Gastrocnemius medialis (tissue), 4 donors: Measurements from ENCODE around the gene YWHAB. TPM values are rescaled to one million over a fixed set of nuclear protein-coding genes. Genes with fewer than 3 reads are reported as not detected.

Experiments
- ATAC-seq, 2 donors: fragments of 150-250 bp; one replicate each; pipeline ENCODE4 v1.9.1; 2016
- DNase-seq, 2 donors: peaks; one replicate each; pipeline ENCODE4 v3.0.0-alpha.2; 2019
- H3K27ac ChIP-seq, 4 donors: fragments of 200-600 bp; sonication (generic); 1 replicate in 1 of 4; 2 replicates in 3 of 4; pipeline ENCODE4 v1.5.1; 2016 to 2018; ENCODE audit warnings: mild to moderate bottlenecking in 2 of 4, moderate library complexity in 1 of 4
- H3K27me3 ChIP-seq, 3 donors: fragments of 200-600 bp; sonication (generic) in 2 of 3; 1 replicate in 1 of 3; 2 replicates in 2 of 3; pipeline versions ENCODE4 v1.5.1 to v1.6.0; 2016 to 2019; ENCODE audit warnings: mild to moderate bottlenecking in 1 of 3, moderate library complexity in 1 of 3
- H3K36me3 ChIP-seq, 2 donors: fragments of 200-600 bp; sonication (generic) in 1 of 2; one replicate each; pipeline ENCODE4 v1.5.1; 2017 to 2018
- H3K4me1 ChIP-seq, 2 donors: fragments of 200-600 bp; sonication (generic) in 1 of 2; one replicate each; pipeline ENCODE4 v1.5.1; 2016 to 2017; ENCODE audit warnings: mild to moderate bottlenecking in 2 of 2
- H3K4me3 ChIP-seq, 4 donors: fragments of 200-600 bp; sonication (generic) in 3 of 4; 1 replicate in 1 of 4; 2 replicates in 3 of 4; pipeline ENCODE4 v1.5.1; 2016 to 2019; ENCODE audit warnings: mild to moderate bottlenecking in 2 of 4
- H3K9me3 ChIP-seq, 3 donors: fragments of 200-600 bp; sonication (generic) in 2 of 3; 1 replicate in 1 of 3; 2 replicates in 2 of 3; pipeline ENCODE4 v1.5.1; 2016 to 2019
- POLR2A ChIP-seq, 2 donors: fragments of 450-650 bp; IDR thresholded peaks; one replicate each; pipeline ENCODE4 v1.6.1; 2017; ENCODE audit warnings: antibody characterized with exemption in 2 of 2, mild to moderate bottlenecking in 2 of 2, moderate library complexity in 2 of 2
- in situ Hi-C, 4 donors: fragments of 200-750 bp; cut with MboI; loops; one replicate each; pipeline versions ENCODE4 v1.15.0 to v1.8.0; 2017; ENCODE audit warnings: low sequenced_read_pairs in 4 of 4
- intact Hi-C: fragments of 100-400 bp; cut with DNase I; formaldehyde crosslinking; loops from one replicate; pipeline ENCODE4 v1.15.1; 2023; ENCODE audit warnings: low total_unique reads
- total RNA-seq, 4 donors: library from RNA; depleted of rRNA; stranded (reverse); fragments of >200 nt; gene quantifications; one replicate each; pipeline versions ENCODE4 v1.1.0 to v1.2.3, GENCODE V29; 2016
- TF ChIP-seq, protein P1 (sequence below), 5 experiments: fragments of 450-650 bp in 3 of 5; fragments of 200-600 bp in 2 of 5; sonication (generic) in 2 of 5; IDR thresholded peaks in 4 of 5; conservative IDR thresholded peaks in 1 of 5; 1 replicate in 4 of 5; 2 replicates in 1 of 5; pipeline ENCODE4 v1.5.1; 2016 to 2019; ENCODE audit warnings: antibody characterized with exemption in 5 of 5, mild to moderate bottlenecking in 3 of 5, moderate library complexity in 3 of 5

The YWHAB gene
- total RNA-seq, 4 donors from 2014 or later, result 73.2 to 77.9 (median 75.2) TPM

DNA sequence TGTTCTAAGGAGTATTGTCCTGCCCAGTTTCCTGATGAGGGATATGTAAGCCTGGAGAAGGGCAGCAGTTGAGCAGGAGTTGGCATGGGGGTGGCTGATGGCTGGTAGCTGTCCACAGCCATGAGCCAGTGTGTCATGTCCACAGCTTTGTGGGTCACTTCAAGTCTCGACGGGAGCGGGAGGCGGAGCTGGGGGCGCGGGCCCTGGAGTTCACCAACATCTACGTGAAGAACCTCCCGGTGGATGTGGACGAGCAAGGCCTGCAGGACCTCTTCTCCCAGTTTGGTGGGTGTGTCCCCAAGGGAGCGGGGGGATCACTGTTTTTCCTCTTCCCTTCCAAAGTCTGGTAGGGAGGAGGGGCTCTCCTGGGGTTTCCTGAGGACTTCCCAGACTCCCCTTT lies 33.3 kb downstream of the YWHAB start:
- DNase-seq, result no peak
- TF ChIP-seq, protein P1, sequence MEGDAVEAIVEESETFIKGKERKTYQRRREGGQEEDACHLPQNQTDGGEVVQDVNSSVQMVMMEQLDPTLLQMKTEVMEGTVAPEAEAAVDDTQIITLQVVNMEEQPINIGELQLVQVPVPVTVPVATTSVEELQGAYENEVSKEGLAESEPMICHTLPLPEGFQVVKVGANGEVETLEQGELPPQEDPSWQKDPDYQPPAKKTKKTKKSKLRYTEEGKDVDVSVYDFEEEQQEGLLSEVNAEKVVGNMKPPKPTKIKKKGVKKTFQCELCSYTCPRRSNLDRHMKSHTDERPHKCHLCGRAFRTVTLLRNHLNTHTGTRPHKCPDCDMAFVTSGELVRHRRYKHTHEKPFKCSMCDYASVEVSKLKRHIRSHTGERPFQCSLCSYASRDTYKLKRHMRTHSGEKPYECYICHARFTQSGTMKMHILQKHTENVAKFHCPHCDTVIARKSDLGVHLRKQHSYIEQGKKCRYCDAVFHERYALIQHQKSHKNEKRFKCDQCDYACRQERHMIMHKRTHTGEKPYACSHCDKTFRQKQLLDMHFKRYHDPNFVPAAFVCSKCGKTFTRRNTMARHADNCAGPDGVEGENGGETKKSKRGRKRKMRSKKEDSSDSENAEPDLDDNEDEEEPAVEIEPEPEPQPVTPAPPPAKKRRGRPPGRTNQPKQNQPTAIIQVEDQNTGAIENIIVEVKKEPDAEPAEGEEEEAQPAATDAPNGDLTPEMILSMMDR (IDR thresholded peaks at IDR 0.05 in 4 of 5, conservative IDR thresholded peaks at IDR 0.05 in 1 of 5), result no peak
- Histone ChIP-seq H3K27me3 (no peaks in the 10 kb centered on the region), H3K9me3 (no peaks in the 10 kb centered on the region), H3K27ac (no peak overlapping the region), H3K4me1 (no peaks in the 10 kb centered on the region), H3K4me3 (no peak overlapping the region), H3K36me3 (no peaks in the 10 kb centered on the region)
- in situ Hi-C loops (no loop called here), intact Hi-C loops (no loop called here)
- ATAC-seq, result no peak

DNA sequence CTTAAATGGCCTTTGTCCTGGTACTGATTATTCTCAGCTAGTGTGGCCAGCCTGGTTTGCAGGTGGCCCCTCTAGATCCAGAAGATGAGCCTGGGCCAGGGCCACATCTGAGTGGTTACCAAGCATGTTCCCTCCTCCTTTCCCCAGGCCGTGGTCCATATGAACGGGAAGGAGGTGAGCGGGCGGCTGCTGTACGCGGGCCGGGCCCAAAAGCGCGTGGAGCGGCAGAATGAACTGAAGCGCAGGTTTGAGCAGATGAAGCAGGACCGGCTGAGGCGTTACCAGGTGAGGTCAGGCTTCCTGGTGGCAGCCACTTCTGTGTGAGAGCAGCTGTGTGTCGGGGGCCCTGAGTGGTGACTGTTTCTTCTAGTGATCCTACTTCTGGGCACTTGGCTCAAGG lies 35.9 kb downstream of the YWHAB start:
- Histone ChIP-seq H3K27ac (no peak overlapping the region), H3K36me3 (no peaks in the 10 kb centered on the region), H3K4me3 (no peak overlapping the region), H3K27me3 (no peaks in the 10 kb centered on the region), H3K9me3 (no peaks in the 10 kb centered on the region), H3K4me1 (no peaks in the 10 kb centered on the region)
- no peak for TF ChIP-seq POLR2A (IDR thresholded peaks at IDR 0.05)
- TF ChIP-seq, protein P1 (IDR thresholded peaks at IDR 0.05 in 4 of 5, conservative IDR thresholded peaks at IDR 0.05 in 1 of 5), result no peak
- in situ Hi-C loops (no loop called here), intact Hi-C loops (no loop called here)
- no peak for DNase-seq
- no peak for ATAC-seq

DNA sequence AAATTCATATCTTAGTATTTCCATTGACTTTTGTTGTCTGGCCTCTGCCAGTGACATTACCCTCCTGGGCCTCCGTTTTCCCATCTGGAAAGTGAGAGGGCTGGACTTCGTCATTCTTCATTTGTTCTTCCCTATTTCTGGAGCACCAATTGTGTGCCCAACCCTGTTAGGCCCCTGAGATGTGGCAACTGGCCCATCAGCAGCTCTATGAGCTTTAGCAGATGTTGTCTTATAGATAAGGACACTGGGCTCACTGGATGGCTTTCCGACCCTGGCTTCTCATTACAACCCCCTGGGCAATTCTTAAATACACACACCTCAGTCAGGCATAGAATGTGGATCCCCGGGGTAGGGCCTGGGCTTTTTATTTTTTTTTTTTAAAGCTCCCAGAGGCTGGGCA lies 39.0 kb downstream of the YWHAB start:
- DNase-seq (no peak), ATAC-seq (no peak)
- Histone ChIP-seq H3K9me3 (no peaks in the 10 kb centered on the region), H3K27ac (no peak overlapping the region), H3K27me3 (no peaks in the 10 kb centered on the region), H3K36me3 (no peaks in the 10 kb centered on the region), H3K4me1 (no peaks in the 10 kb centered on the region), H3K4me3 (no peak overlapping the region)
- in situ Hi-C loops, result no loop called here
- intact Hi-C loops, result no loop called here
- no peak for TF ChIP-seq POLR2A (IDR thresholded peaks at IDR 0.05)
- TF ChIP-seq, protein P1 (IDR thresholded peaks at IDR 0.05 in 4 of 5, conservative IDR thresholded peaks at IDR 0.05 in 1 of 5), result no peak

DNA sequence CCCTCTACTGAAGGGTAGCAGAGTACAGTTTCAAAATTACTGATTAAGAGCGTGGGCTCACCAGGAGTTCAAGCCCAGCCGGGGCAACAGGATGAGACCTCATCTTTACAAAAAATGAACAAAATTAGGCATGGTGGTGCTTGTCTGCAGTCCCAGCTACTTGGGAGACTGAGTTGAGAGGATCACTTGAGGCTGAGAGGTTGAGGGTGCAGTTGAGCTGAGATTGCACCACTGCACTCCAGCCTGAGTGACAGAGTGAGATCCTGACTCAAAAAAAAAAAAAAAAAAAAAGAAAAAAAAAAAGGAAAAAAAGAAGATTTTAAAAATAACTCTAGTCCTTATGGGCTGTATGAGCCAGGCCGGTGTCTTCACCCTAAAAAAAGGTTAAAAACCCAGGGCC lies 43.1 kb downstream of the YWHAB start:
- Histone ChIP-seq H3K4me1 (no peaks in the 10 kb centered on the region), H3K4me3 (no peak overlapping the region), H3K27ac (no peak overlapping the region), H3K27me3 (no peaks in the 10 kb centered on the region), H3K9me3 (no peaks in the 10 kb centered on the region), H3K36me3 (no peaks in the 10 kb centered on the region)
- intact Hi-C loops, result no loop called here
- DNase-seq, result no peak
- in situ Hi-C loops, result no loop called here
- no peak for ATAC-seq
- TF ChIP-seq, protein P1 (IDR thresholded peaks at IDR 0.05 in 4 of 5, conservative IDR thresholded peaks at IDR 0.05 in 1 of 5), result no peak
- TF ChIP-seq POLR2A (IDR thresholded peaks at IDR 0.05), result no peak

DNA sequence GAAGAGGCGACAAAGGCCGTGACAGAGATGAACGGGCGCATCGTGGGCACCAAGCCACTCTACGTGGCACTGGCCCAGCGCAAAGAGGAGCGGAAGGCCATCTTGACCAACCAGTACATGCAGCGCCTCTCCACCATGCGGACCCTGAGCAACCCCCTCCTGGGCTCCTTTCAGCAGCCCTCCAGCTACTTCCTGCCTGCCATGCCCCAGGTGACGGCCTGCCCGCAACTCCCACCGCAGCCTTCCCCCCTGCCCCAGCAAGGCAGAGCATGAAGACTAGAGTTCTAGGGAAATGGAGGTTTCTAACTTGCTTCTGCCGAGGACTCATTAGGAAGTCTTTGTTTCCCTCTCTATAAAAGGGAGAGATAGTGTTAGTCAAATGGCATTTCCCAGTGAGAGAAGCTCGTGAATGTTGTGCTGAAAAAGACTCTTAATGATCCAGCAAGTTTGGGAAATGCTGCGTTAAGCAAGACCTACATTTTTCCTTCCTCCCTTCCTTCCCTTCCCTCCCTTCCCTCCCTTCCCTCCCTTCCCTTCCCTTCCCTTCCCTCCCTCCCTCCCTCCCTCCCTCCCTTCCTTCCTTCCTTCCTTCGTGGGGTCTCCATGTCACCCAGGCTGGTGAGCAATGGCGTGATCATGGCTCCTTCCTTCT lies 45.1 kb downstream of the YWHAB start:
- no peak overlapping the region for H3K27ac ChIP-seq
- in situ Hi-C loops (no loop called here), intact Hi-C loops (no loop called here)
- no peaks in the 10 kb centered on the region for H3K4me1 ChIP-seq
- no peak overlapping the region for H3K4me3 ChIP-seq
- ATAC-seq, result no peak
- TF ChIP-seq, protein P1 (IDR thresholded peaks at IDR 0.05 in 4 of 5, conservative IDR thresholded peaks at IDR 0.05 in 1 of 5), result no peak
- no peak for TF ChIP-seq POLR2A (IDR thresholded peaks at IDR 0.05)
- H3K9me3 ChIP-seq, result no peaks in the 10 kb centered on the region
- H3K27me3 ChIP-seq, result no peaks in the 10 kb centered on the region
- no peak for DNase-seq
- H3K36me3 ChIP-seq, result no peaks in the 10 kb centered on the region
